H1 (cell line): ENCODE results near the gene NANOGP8. TPM values are rescaled to one million over a fixed set of nuclear protein-coding genes. Genes with fewer than 3 reads are reported as not detected.

Experiments used
- CTCF ChIA-PET: fragments of 300-600 bp; sonication (Branson Sonifier 250); formaldehyde crosslinking; loops from one replicate; lab custom pipeline; 2021; ENCODE audit not compliant: partially characterized antibody; lab: Charles Lee
- POLR2A ChIA-PET: fragments of 300-600 bp; sonication (Branson Sonifier 250); formaldehyde crosslinking; loops from one replicate; lab custom pipeline; 2021; ENCODE audit warnings: inconsistent platforms; ENCODE audit not compliant: partially characterized antibody; lab: Charles Lee
- DNase-seq, 2 experiments: peaks; one replicate each; pipeline versions ENCODE4 v3.0.0 to v3.0.0-alpha.2; 2010 to 2022; ENCODE audit warnings: low spot score in 2 of 2, low read depth in 1 of 2, mixed read lengths in 1 of 2
- FAIRE-seq: peaks from 2 replicates; lab custom pipeline; 2011; peaks lifted over from hg19 to GRCh38; lab: Jason Lieb, UNC
- H2AFZ ChIP-seq: 2 replicates; pipeline ENCODE4 v1.8.1; 2012; ENCODE audit warnings: low read length, inconsistent platforms
- H2AK5ac ChIP-seq: 2 replicates; pipeline ENCODE4 v1.6.1; 2013; ENCODE audit warnings: low read depth, low read length
- H2BK120ac ChIP-seq: replicated peaks from 2 replicates; pipeline ENCODE3; 2013; ENCODE audit warnings: low read depth, low read length, inconsistent platforms
- H2BK12ac ChIP-seq: 2 replicates; pipeline ENCODE4 v1.6.1; 2013; ENCODE audit warnings: low read depth, low read length
- H2BK15ac ChIP-seq: 2 replicates; pipeline ENCODE4 v1.6.1; 2013; ENCODE audit warnings: low read length
- H2BK20ac ChIP-seq: 2 replicates; pipeline ENCODE4 v1.6.1; 2013; ENCODE audit warnings: low read length
- H2BK5ac ChIP-seq: 2 replicates; pipeline ENCODE4 v1.6.1; 2013; ENCODE audit warnings: low read depth, low read length
- H3K14ac ChIP-seq: 2 replicates; pipeline ENCODE4 v1.6.1; 2013; ENCODE audit warnings: inconsistent platforms; ENCODE audit not compliant: insufficient read length
- H3K18ac ChIP-seq: 2 replicates; pipeline ENCODE4 v1.6.1; 2013; ENCODE audit warnings: low read length; ENCODE audit errors: extremely low read depth
- H3K23ac ChIP-seq: 2 replicates; pipeline ENCODE4 v1.6.1; 2013; ENCODE audit warnings: inconsistent platforms; ENCODE audit not compliant: insufficient read length
- H3K23me2 ChIP-seq: 2 replicates; pipeline ENCODE4 v1.6.1; 2013; ENCODE audit warnings: low read depth, low read length
- H3K27ac ChIP-seq: 2 replicates; pipeline ENCODE4 v1.6.1; 2011; ENCODE audit warnings: low read depth, low read length, inconsistent platforms
- H3K27me3 ChIP-seq, 4 experiments: replicated peaks in 1 of 4; 1 replicate in 1 of 4; 2 replicates in 3 of 4; pipeline versions ENCODE4 v1.6.1 to v1.8.1; 2011 to 2013; ENCODE audit warnings: low read length in 3 of 4, mild to moderate bottlenecking in 3 of 4, inconsistent platforms in 2 of 4, mixed read lengths in 2 of 4, moderate library complexity in 1 of 4; ENCODE audit not compliant: control insufficient read depth in 3 of 4, insufficient read depth in 3 of 4; ENCODE audit errors: extremely low read depth in 1 of 4
- H3K36me3 ChIP-seq, 4 experiments: 2 replicates each; pipeline versions ENCODE4 v1.6.1 to v1.8.1; 2011 to 2013; ENCODE audit warnings: mild to moderate bottlenecking in 4 of 4, low read length in 3 of 4, moderate library complexity in 2 of 4, control low read depth in 1 of 4, inconsistent platforms in 1 of 4; ENCODE audit not compliant: insufficient read depth in 4 of 4, control insufficient read depth in 2 of 4
- H3K4ac ChIP-seq: replicated peaks from 2 replicates; pipeline ENCODE3; 2013; ENCODE audit warnings: low read length, low read depth, mixed read lengths, inconsistent platforms; ENCODE audit not compliant: insufficient read length
- H3K4me1 ChIP-seq, 4 experiments: replicated peaks in 1 of 4; 1 replicate in 1 of 4; 2 replicates in 3 of 4; pipeline versions ENCODE4 v1.6.1 to v1.8.1; 2011 to 2013; ENCODE audit warnings: low read length in 3 of 4, inconsistent platforms in 2 of 4, mixed read lengths in 1 of 4; ENCODE audit not compliant: insufficient read depth in 4 of 4, control insufficient read depth in 3 of 4
- H3K4me2 ChIP-seq, 2 experiments: 2 replicates each; pipeline versions ENCODE4 v1.6.1 to v1.8.1; 2011 to 2013; ENCODE audit warnings: low read depth in 2 of 2, low read length in 2 of 2, control low read depth in 1 of 2, inconsistent platforms in 1 of 2, mild to moderate bottlenecking in 1 of 2; ENCODE audit not compliant: insufficient read depth in 1 of 2
- H3K4me3 ChIP-seq, 4 experiments: fragments of 200-600, 300-600 bp in 1 of 4; sonication (generic), shearing (Covaris generic), sonication (Bioruptor Twin) in 1 of 4; 2 replicates each; pipeline versions ENCODE4 v1.5.1 to v1.8.1; 2011 to 2016; ENCODE audit warnings: low read length in 4 of 4, low read depth in 3 of 4, control low read depth in 2 of 4, inconsistent platforms in 2 of 4, mild to moderate bottlenecking in 2 of 4, mixed read lengths in 1 of 4, moderate library complexity in 1 of 4; ENCODE audit not compliant: insufficient read depth in 2 of 4; ENCODE audit errors: extremely low read depth in 1 of 4
- H3K56ac ChIP-seq: replicated peaks from 2 replicates; pipeline ENCODE3; 2013; ENCODE audit warnings: low read depth, mild to moderate bottlenecking, mixed read lengths, low read length, inconsistent platforms; ENCODE audit not compliant: insufficient read length
- H3K79me1 ChIP-seq: 2 replicates; pipeline ENCODE4 v1.6.1; 2013; ENCODE audit warnings: low read depth, low read length, control low read depth
- H3K79me2 ChIP-seq, 2 experiments: 2 replicates each; pipeline versions ENCODE4 v1.6.1 to v1.8.1; 2012 to 2013; ENCODE audit warnings: low read length in 2 of 2, mild to moderate bottlenecking in 2 of 2, inconsistent platforms in 1 of 2; ENCODE audit not compliant: insufficient read depth in 2 of 2, control insufficient read depth in 1 of 2
- H3K9ac ChIP-seq, 4 experiments: replicated peaks in 1 of 4; 1 replicate in 1 of 4; 2 replicates in 3 of 4; pipeline versions ENCODE4 v1.6.1 to v1.8.1; 2011 to 2013; ENCODE audit warnings: low read depth in 3 of 4, low read length in 3 of 4, control low read depth in 2 of 4, mild to moderate bottlenecking in 2 of 4, moderate library complexity in 2 of 4, inconsistent platforms in 1 of 4; ENCODE audit errors: extremely low read depth in 1 of 4
- H3K9me3 ChIP-seq, 2 experiments: 2 replicates each; pipeline versions ENCODE4 v1.6.1 to v1.8.1; 2012 to 2013; ENCODE audit warnings: mild to moderate bottlenecking in 2 of 2, moderate library complexity in 2 of 2, control low read depth in 1 of 2, inconsistent platforms in 1 of 2, low read depth in 1 of 2, low read length in 1 of 2, mixed read lengths in 1 of 2; ENCODE audit not compliant: insufficient read depth in 2 of 2
- H4K20me1 ChIP-seq, 2 experiments: replicated peaks in 1 of 2; 2 replicates each; pipeline versions ENCODE3 to v1.8.1; 2011 to 2013; ENCODE audit warnings: inconsistent platforms in 2 of 2, low read length in 2 of 2, mild to moderate bottlenecking in 1 of 2; ENCODE audit not compliant: insufficient read depth in 2 of 2, control insufficient read depth in 1 of 2
- H4K5ac ChIP-seq: 2 replicates; pipeline ENCODE4 v1.6.1; 2013; ENCODE audit warnings: low read length, low read depth, mixed read lengths, inconsistent platforms; ENCODE audit not compliant: insufficient read length
- H4K8ac ChIP-seq: 2 replicates; pipeline ENCODE4 v1.8.0; 2013; ENCODE audit warnings: mild to moderate bottlenecking, moderate library complexity, low read length, inconsistent platforms; ENCODE audit not compliant: insufficient read depth; ENCODE audit errors: extremely low read depth
- H4K91ac ChIP-seq: replicated peaks from 2 replicates; pipeline ENCODE3; 2013; ENCODE audit warnings: low read length, mixed read lengths, inconsistent platforms; ENCODE audit not compliant: insufficient read length
- BCL11A ChIP-seq, 2 experiments: IDR thresholded peaks; one replicate each; pipeline ENCODE4 v1.6.1; 2011; ENCODE audit warnings: low read depth in 2 of 2, low read length in 2 of 2, mild to moderate bottlenecking in 2 of 2
- BRCA1 ChIP-seq: IDR thresholded peaks from 2 replicates; pipeline ENCODE4 v1.6.1; 2012; ENCODE audit warnings: low read depth, low read length, improper control_type of control experiment
- CREB1 ChIP-seq: IDR thresholded peaks from 2 replicates; pipeline ENCODE4 v1.6.1; 2012; ENCODE audit warnings: inconsistent platforms
- SAP30 ChIP-seq: fragments of 300-600 bp; sonication (generic); IDR thresholded peaks from 2 replicates; pipeline ENCODE4 v1.7.1; 2012; ENCODE audit warnings: low read length, moderate library complexity, mild to moderate bottlenecking, inconsistent platforms; ENCODE audit not compliant: insufficient read depth, insufficient replicate concordance
- SP4 ChIP-seq: IDR thresholded peaks from 2 replicates; pipeline ENCODE4 v1.6.1; 2012; ENCODE audit warnings: low read length, inconsistent platforms
- TEAD4 ChIP-seq: IDR thresholded peaks from 2 replicates; pipeline ENCODE4 v1.6.1; 2012; ENCODE audit warnings: low read depth, low read length, inconsistent platforms, mixed read lengths
- WGBS, 2 experiments: shearing (Covaris generic) in 1 of 2; methylation state at CpG; one replicate each; pipeline versions ENCODE4 v1.1.6 to v1.1.7; 2013 to 2015; ENCODE audit warnings: low lambda C conversion rate in 2 of 2, mixed read lengths in 2 of 2, inconsistent platforms in 1 of 2, low coverage in 1 of 2, missing lambda C conversion rate in 1 of 2; ENCODE audit not compliant: insufficient replicate concordance in 2 of 2, insufficient coverage in 1 of 2, insufficient read length in 1 of 2; ENCODE audit errors: extremely low coverage in 1 of 2, missing lambda C conversion rate in 1 of 2; 5-methylcytosine and 5-hydroxymethylcytosine counted together
- polyA plus RNA-seq, 7 experiments: library from polyadenylated mRNA; depleted of rRNA in 3 of 7; stranded (reverse) in 5 of 7; unstranded in 2 of 7; fragments of >200 nt in 5 of 7; fragments of 200-250 nt in 2 of 7; gene quantifications; 1 replicate in 5 of 7; 2 replicates in 1 of 7; 4 replicates in 1 of 7; pipeline versions ENCODE4 v1.2.1 to v1.2.3, GENCODE V29; 2011 to 2013; ENCODE audit warnings: missing spikeins in 2 of 7, mixed read lengths in 2 of 7
- total RNA-seq: library from RNA; stranded (reverse); fragmentation: NEBNext Ultra II Directional; extraction: Animal tissue kit (Norgen Biotek cat#: 25700); gene quantifications from 2 replicates; pipeline ENCODE4 v1.2.1, GENCODE V29; 2021

NANOGP8 gene
- total and polyA plus RNA-seq, 2 of the 8 experiments (the other 6 are each of a cell fraction or from before 2014, with no cell fraction given), result 23.3 to 40.6 TPM

DNA sequence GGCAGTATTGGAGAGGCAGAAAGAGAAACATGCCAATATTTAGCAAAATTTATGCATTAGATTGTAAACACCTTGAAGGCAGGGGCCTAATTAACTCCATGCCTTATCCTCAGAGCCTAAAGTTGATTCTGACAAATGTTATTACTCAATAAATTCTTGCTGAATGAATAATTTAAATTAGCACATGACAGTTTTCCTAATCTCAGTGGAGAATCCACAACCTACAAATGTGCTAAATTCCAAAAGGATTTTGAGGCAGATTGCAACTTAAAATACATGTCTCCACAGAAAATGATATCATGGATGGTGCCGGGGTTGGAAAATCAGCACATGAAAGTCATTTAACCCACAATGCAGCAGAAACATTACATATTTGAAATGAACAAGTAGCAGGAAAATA is 41.1 kb upstream of the NANOGP8 start:
- Histone ChIP-seq H3K18ac (no peak overlapping the region), H2AK5ac (no peak overlapping the region), H3K27ac (no peak overlapping the region), H3K9ac (no peak overlapping the region), H3K4me3 (no peak overlapping the region), H3K79me2 (no peaks in the 10 kb centered on the region), H2AFZ (no peak overlapping the region), H3K4ac (no peak overlapping the region), H4K20me1 (no peaks in the 10 kb centered on the region), H3K27me3 (no peaks in the 10 kb centered on the region), H4K5ac (no peak overlapping the region), H3K9me3 (no peaks in the 10 kb centered on the region), H3K23me2 (no peaks in the 10 kb centered on the region), H3K79me1 (no peaks in the 10 kb centered on the region), H4K91ac (no peak overlapping the region), H4K8ac (no peak overlapping the region), H2BK120ac (no peak overlapping the region), H3K56ac (no peak overlapping the region), H2BK15ac (no peak overlapping the region), H3K4me2 (no peak overlapping the region), H2BK20ac (no peak overlapping the region), H2BK12ac (no peak overlapping the region), H2BK5ac (no peak overlapping the region), H3K4me1 (no peaks in the 10 kb centered on the region), H3K36me3 (no peaks in the 10 kb centered on the region), H3K23ac (no peak overlapping the region), H3K14ac (no peak overlapping the region)
- WGBS, 2 experiments, result 96% methylated on average over 1 of the region's 1 CpG; no CpG with 5 or more reads in 1 of the 2 experiments
- ChIA-PET POLR2A (no interaction called here), CTCF (interaction anchor here (1.0 kb wide), 1 partner anchor 162 kb away, joined by 4 read pairs; no protein-coding TSS in a partner anchor)
- DNase-seq, result no peak
- no peak for FAIRE-seq
- no peak for TF ChIP-seq BRCA1
- no peak for TF ChIP-seq SAP30
- no peak for TF ChIP-seq TEAD4
- TF ChIP-seq SP4, result no peak
- TF ChIP-seq CREB1, result no peak
- TF ChIP-seq BCL11A (IDR thresholded peaks at IDR 0.05; ENCODE audit: low read depth in 2 of 2, low read length in 2 of 2), result no peak
